ENCODE data around the gene MEIS1. TPM values are rescaled to one million over a fixed set of nuclear protein-coding genes. Genes with fewer than 3 reads are reported as not detected.

Gene MEIS1
- total RNA-seq, 4 donors from 2014 or later = 114 to 305 (median 181) TPM

DNA sequence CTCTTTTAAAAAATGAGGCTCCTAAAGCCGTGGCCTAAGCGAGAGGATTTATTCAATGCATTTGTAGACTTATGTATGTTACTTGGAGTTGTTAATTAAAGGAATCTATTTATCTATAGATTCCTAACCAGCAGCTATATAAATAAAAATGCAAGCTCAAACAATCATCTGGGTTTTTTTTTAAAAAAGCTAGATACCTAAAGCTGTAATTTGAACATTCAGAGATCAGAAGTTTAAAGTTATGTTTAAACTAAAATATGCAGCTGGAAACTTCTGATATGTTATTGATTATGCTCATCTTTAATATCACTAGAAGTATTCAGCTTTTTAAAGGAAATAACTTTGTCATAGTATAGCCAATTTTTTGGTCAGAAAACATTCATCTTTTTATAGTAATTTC is 1.0 kb downstream of the MEIS1 start:
- Histone ChIP-seq H3K27ac (peak overlapping the region; percentile 90 to 98 (median 94)), H3K9me3 (no peaks in the 10 kb centered on the region), H3K36me3 (peaks cover 0 to 24% of the 10 kb centered on the region in 2 donors), H3K27me3 (no peaks in the 10 kb centered on the region), H3K4me1 (peaks cover 0 to 19% (median 0%) of the 10 kb centered on the region in 3 donors), H3K4me3 (peak overlapping the region; percentile 68 to 85)
- WGBS, 2 donors (ENCODE audit: low coverage in 1 of 2) = 0 to 22% methylated on average over 2 of the region's 2 CpGs
- no peak for ATAC-seq
- TF ChIP-seq, protein P1, sequence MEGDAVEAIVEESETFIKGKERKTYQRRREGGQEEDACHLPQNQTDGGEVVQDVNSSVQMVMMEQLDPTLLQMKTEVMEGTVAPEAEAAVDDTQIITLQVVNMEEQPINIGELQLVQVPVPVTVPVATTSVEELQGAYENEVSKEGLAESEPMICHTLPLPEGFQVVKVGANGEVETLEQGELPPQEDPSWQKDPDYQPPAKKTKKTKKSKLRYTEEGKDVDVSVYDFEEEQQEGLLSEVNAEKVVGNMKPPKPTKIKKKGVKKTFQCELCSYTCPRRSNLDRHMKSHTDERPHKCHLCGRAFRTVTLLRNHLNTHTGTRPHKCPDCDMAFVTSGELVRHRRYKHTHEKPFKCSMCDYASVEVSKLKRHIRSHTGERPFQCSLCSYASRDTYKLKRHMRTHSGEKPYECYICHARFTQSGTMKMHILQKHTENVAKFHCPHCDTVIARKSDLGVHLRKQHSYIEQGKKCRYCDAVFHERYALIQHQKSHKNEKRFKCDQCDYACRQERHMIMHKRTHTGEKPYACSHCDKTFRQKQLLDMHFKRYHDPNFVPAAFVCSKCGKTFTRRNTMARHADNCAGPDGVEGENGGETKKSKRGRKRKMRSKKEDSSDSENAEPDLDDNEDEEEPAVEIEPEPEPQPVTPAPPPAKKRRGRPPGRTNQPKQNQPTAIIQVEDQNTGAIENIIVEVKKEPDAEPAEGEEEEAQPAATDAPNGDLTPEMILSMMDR (IDR thresholded peaks at IDR 0.05) = no peak
- no peak for TF ChIP-seq POLR2A (IDR thresholded peaks at IDR 0.05)
- TF ChIP-seq EP300 (IDR thresholded peaks at IDR 0.05) = no peak
- no peak for TF ChIP-seq POLR2AphosphoS5 (IDR thresholded peaks at IDR 0.05)

DNA sequence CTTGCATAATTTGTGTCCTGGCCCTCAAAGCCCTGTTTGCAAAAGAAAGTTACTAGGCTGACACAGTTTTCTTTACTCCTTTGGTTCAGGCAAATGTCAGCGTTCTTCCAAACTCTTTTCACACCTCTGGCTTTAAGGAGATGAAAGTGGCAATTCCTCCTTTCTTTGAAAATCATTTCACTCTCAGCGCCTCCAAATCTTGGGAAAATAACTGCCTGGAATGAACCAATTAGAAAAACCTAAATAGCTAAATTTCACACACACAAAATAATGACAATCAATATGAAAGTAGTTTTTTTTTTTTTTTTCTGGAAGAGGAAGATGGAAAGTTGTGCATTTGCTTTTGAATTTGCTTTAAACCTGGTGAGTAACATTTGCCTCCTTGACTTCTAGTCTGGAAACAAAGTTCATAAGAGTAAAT is 1.7 kb downstream of the MEIS1 start:
- WGBS, 2 donors (ENCODE audit: low coverage in 1 of 2) = 7 to 15% methylated on average over 2 of the region's 2 CpGs
- H3K27ac ChIP-seq = peak overlapping the region; percentile 90 to 98 (median 94)

DNA sequence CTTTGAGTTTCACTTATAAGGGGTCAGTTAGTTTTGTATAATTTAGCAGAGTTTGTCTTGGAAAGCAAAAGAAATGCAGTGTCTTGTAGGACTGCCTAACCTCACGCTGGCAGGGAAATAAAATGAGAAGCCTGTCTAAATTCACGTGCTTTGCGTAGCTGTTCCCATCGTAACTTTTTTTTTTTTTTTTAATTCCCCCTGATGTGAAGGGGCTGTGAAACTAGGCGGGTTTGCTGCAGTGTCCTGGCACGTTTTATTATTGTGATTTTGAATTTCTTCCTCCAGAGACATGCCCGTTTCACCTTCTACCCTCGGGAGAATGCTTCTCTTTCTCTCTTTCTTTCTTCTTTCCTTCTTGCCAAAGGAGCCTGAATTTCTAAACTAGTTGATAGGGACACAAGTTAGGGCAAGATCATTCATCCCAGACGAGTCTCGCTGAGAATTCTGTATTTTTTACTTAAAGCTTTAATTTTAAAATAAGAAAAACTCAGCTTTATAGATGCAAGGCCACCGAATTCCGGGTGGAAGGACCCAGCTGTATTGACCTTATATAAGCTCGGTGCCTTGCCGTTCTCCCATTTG is 2.3 kb downstream of the MEIS1 start:
- TF ChIP-seq, protein P1 (IDR thresholded peaks at IDR 0.05) = peak in 1 of 4 experiments; percentile 6
- TF ChIP-seq EP300 (IDR thresholded peaks at IDR 0.05) (no peak), POLR2A (IDR thresholded peaks at IDR 0.05) (no peak), POLR2AphosphoS5 (IDR thresholded peaks at IDR 0.05) (peak; percentile 10)
- no peaks in the 10 kb centered on the region for H3K9me3 ChIP-seq
- WGBS, 2 donors (ENCODE audit: low coverage in 1 of 2) = 8 to 11% methylated on average over 14 of the region's 14 CpGs
- no peak for ATAC-seq
- H3K27ac ChIP-seq = peak overlapping the region; percentile 90 to 98 (median 94)
- peak overlapping the region; percentile 68 to 85 for H3K4me3 ChIP-seq
- H3K36me3 ChIP-seq = peaks cover 0 to 24% of the 10 kb centered on the region in 2 donors
- H3K4me1 ChIP-seq = peaks cover 0 to 7% (median 0%) of the 10 kb centered on the region in 3 donors
- no peaks in the 10 kb centered on the region for H3K27me3 ChIP-seq

More for the DNA sequence above, 1.7 kb downstream of the MEIS1 start:
- H3K36me3 ChIP-seq = peaks cover 0 to 24% of the 10 kb centered on the region in 2 donors
- ATAC-seq = no peak
- H3K9me3 ChIP-seq = no peaks in the 10 kb centered on the region
- TF ChIP-seq EP300 (IDR thresholded peaks at IDR 0.05) (no peak), POLR2AphosphoS5 (IDR thresholded peaks at IDR 0.05) (no peak), POLR2A (IDR thresholded peaks at IDR 0.05) (no peak)
- TF ChIP-seq, protein P1 (IDR thresholded peaks at IDR 0.05) = no peak
- peaks cover 0 to 13% (median 0%) of the 10 kb centered on the region in 3 donors for H3K4me1 ChIP-seq
- H3K4me3 ChIP-seq = peak overlapping the region; percentile 68 to 85
- no peaks in the 10 kb centered on the region for H3K27me3 ChIP-seq

DNA sequence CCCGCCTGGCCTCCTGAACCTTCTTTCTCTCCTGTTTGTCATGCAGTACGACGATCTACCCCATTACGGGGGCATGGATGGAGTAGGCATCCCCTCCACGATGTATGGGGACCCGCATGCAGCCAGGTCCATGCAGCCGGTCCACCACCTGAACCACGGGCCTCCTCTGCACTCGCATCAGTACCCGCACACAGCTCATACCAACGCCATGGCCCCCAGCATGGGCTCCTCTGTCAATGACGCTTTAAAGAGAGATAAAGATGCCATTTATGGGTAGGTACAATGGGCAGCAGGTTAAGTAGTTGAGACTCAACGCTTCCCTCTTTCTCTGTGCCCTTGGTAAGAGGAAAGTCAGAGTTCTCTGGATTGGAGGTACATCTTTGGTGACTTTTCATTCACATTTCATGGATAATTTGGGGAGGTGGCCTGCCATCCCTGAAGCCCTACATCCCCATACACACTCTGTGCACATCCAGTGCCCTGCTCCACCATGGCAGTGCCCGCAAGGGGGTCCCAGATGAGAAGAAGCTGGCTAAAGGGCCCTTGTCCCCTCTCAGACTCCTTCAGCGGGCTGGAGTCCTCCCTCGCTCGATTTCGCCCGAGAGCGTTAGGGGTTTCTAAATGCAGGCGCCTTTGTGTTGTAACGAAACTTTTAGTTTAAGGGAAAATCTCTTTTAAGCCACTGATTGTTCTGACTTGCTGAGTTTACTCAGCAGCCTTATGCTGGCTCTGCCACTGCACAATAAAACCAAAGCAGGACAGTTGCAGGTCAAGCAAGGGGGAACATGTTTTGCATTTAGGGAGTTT is 3.0 kb downstream of the MEIS1 start:
- Histone ChIP-seq H3K4me1 (peaks cover 0 to 3% (median 0%) of the 10 kb centered on the region in 3 donors), H3K27me3 (no peaks in the 10 kb centered on the region), H3K4me3 (peak overlapping the region; percentile 68 to 85), H3K36me3 (peaks cover 0 to 30% of the 10 kb centered on the region in 2 donors), H3K27ac (peak overlapping the region; percentile 90 to 98 (median 94)), H3K9me3 (no peaks in the 10 kb centered on the region)
- ATAC-seq = no peak
- 2 to 16% methylated on average over 10 to 12 of the region's 22 CpGs for WGBS, 2 donors (ENCODE audit: low coverage in 1 of 2)
- TF ChIP-seq POLR2AphosphoS5 (IDR thresholded peaks at IDR 0.05) = peak; percentile 32
- peak; percentile 27 to 30 for TF ChIP-seq POLR2A (IDR thresholded peaks at IDR 0.05)
- TF ChIP-seq, protein P1 (IDR thresholded peaks at IDR 0.05) = no peak
- no peak for TF ChIP-seq EP300 (IDR thresholded peaks at IDR 0.05)

Measured in gastroesophageal sphincter (tissue), 4 donors.